ENCODE results near the gene MAP1B. TPM values are rescaled to one million over a fixed set of nuclear protein-coding genes. Genes with fewer than 3 reads are reported as not detected.

The MAP1B gene
- total RNA-seq, 1 experiment from 2014 or later = 8.9 TPM

GRCh38 chr5:72233835-72234234, 126.6 kb downstream of the MAP1B start:
- BruUV-seq (replicated peaks) = no TSS peak
- no peak overlapping the region for H3K4me3 ChIP-seq (replicated peaks in 1 of 2; ENCODE audit: low read depth in 1 of 2, low read length in 2 of 2)
- H3K79me2 ChIP-seq (ENCODE audit: insufficient read depth, low read length) = peaks cover 14% of the 10 kb centered on the region; the same call in 1 of the 2 replicates
- peak overlapping the region; percentile 72; the same call in 1 of the 2 replicates for H3K27ac ChIP-seq (ENCODE audit: low read depth, low read length)
- POLR2A ChIA-PET = interaction anchor here (1.8 kb wide), 1 partner anchor 14 kb away, joined by 5 read pairs; no protein-coding TSS in a partner anchor
- peaks cover 0 to 24% of the 10 kb centered on the region in 2 experiments; a peak in 2 of 4 replicates for H3K36me3 ChIP-seq (ENCODE audit: control insufficient read depth in 1 of 2, insufficient read depth in 2 of 2, low read length in 2 of 2)
- peak overlapping the region; percentile 1; the same call in 1 of the 2 replicates for H3K9ac ChIP-seq (ENCODE audit: low read length)
- intact Hi-C loops (cut with micrococcal nuclease) = no loop called here
- H4K20me1 ChIP-seq (ENCODE audit: insufficient read depth) = no peaks in the 10 kb centered on the region
- H3K9me2 ChIP-seq (ENCODE audit: insufficient read depth) = no peaks in the 10 kb centered on the region
- no peaks in the 10 kb centered on the region for H3K9me3 ChIP-seq (ENCODE audit: control insufficient read depth in 1 of 2, insufficient read depth in 1 of 2, low read depth in 1 of 2, low read length in 2 of 2)
- H3K27me3 ChIP-seq (ENCODE audit: insufficient read depth, low read length) = no peaks in the 10 kb centered on the region
- ATAC-seq (no peak), DNase-seq (ENCODE audit: low read depth, low spot score) (no peak)
- RAD21 ChIA-PET (ENCODE audit: low non-redundant PET in 1 of 2, low total read pairs in 2 of 2, uncharacterized antibody in 2 of 2, unreplicated experiment in 2 of 2) = no interaction called here
- CTCF ChIA-PET = interaction anchor here (2.1 kb wide), 1 partner anchor 11 kb away, joined by 6 read pairs; no protein-coding TSS in a partner anchor
- peak overlapping the region; percentile 57 for H3K4me2 ChIP-seq (ENCODE audit: low read length)
- no peak for TF ChIP-seq REST (IDR thresholded peaks at IDR 0.05; ENCODE audit: low read depth)
- no peak for TF ChIP-seq FOSL1 (IDR thresholded peaks at IDR 0.05; ENCODE audit: low read depth)
- TF ChIP-seq ATF3 (IDR thresholded peaks at IDR 0.05) = no peak
- no peak for TF ChIP-seq RAD21 (IDR thresholded peaks at IDR 0.05; ENCODE audit: low read depth)
- no peak for TF ChIP-seq ZBTB33 (IDR thresholded peaks at IDR 0.05; ENCODE audit: extremely low read depth, insufficient replicate concordance, low read length)
- TF ChIP-seq POLR2AphosphoS5 (IDR thresholded peaks at IDR 0.05; ENCODE audit: low read depth, low read length) = no peak
- peaks cover 38 to 40% of the 10 kb centered on the region in 2 experiments for H3K4me1 ChIP-seq (ENCODE audit: control insufficient read depth in 1 of 2, insufficient read depth in 2 of 2, low read length in 2 of 2)
- no peak overlapping the region for H2AFZ ChIP-seq (ENCODE audit: low read depth, low read length, poor library complexity, severe bottlenecking)
